Measurements from ENCODE around the gene EZR. TPM values are rescaled to one million over a fixed set of nuclear protein-coding genes. Genes with fewer than 3 reads are reported as not detected.
A peak's percentile ranks its signal among the peaks of the same experiment; 100 is the strongest.

The EZR gene
- total and polyA plus RNA-seq, 9 of the 15 experiments (the other 6 are each of a cell fraction or from before 2014, with no cell fraction given), result 36.5 to 162 (median 104) TPM

DNA sequence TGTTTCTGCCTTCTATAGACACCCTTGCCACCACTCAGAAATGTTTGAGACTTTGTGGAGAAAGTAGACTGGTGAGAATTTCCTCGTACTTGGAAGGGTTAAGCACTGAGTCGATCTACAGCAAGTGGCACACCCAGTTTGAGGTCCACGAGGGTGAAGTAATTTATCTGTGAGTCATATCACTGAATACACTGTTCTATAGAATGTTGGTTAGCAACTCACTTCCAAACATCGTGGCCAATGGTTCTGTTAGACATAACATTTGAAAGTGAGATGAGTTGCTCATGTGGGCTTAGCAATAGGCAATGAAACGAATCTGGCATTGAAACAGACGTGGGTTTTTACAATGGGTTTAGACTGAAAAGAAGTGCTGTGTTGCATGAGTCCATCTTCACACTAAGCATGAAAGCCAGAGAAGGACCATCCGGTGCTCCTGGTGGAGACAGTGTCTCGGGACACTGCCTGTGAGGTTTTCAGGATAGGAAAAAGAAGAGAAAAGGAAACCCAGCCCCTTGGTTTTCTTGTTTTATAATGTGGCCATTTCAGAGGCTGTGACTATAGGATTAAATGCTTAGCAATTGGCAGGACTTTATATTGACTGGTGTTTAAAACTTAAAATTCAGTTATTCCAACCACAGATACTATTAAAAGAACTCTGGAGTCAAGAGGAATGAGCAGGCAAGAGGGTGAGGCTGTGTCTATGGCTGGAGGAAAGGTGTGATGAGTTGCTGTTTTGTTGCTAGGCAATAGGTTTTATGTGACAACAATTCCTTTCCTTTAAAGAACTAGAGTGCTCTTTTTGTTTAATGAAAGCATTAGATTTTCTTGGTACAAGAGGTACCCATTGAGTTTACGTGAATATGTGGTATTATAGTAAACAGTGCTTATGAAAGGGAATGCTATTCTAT, 31.0 kb upstream of the EZR start (continued):
- TF ChIP-seq ELF4 (CRISPR knock-in tag; IDR thresholded peaks at IDR 0.05), result no peak
- TF ChIP-seq, protein P1, sequence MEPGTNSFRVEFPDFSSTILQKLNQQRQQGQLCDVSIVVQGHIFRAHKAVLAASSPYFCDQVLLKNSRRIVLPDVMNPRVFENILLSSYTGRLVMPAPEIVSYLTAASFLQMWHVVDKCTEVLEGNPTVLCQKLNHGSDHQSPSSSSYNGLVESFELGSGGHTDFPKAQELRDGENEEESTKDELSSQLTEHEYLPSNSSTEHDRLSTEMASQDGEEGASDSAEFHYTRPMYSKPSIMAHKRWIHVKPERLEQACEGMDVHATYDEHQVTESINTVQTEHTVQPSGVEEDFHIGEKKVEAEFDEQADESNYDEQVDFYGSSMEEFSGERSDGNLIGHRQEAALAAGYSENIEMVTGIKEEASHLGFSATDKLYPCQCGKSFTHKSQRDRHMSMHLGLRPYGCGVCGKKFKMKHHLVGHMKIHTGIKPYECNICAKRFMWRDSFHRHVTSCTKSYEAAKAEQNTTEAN (CRISPR knock-in tag; IDR thresholded peaks at IDR 0.05), result no peak
- TF ChIP-seq ZNF3 (CRISPR knock-in tag; IDR thresholded peaks at IDR 0.05), result no peak
- TF ChIP-seq NCOR1 (IDR thresholded peaks at IDR 0.05), result peak; percentile 65
- no peak for TF ChIP-seq CAMTA2 (CRISPR knock-in tag; conservative IDR thresholded peaks at IDR 0.05)
- TF ChIP-seq MAFK (IDR thresholded peaks at IDR 0.05; ENCODE audit: low read length), result peak; percentile 24; the same call in 1 of the 2 replicates
- TF ChIP-seq, protein P2, sequence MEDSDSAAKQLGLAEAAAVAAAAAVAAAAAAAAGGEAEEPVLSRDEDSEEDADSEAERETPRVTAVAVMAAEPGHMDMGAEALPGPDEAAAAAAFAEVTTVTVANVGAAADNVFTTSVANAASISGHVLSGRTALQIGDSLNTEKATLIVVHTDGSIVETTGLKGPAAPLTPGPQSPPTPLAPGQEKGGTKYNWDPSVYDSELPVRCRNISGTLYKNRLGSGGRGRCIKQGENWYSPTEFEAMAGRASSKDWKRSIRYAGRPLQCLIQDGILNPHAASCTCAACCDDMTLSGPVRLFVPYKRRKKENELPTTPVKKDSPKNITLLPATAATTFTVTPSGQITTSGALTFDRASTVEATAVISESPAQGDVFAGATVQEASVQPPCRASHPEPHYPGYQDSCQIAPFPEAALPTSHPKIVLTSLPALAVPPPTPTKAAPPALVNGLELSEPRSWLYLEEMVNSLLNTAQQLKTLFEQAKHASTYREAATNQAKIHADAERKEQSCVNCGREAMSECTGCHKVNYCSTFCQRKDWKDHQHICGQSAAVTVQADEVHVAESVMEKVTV (CRISPR knock-in tag; IDR thresholded peaks at IDR 0.05), result no peak
- no peak; the same call in none of the 2 replicates for TF ChIP-seq CREB1 (IDR thresholded peaks at IDR 0.05)
- peak; percentile 54; the same call in 1 of the 2 replicates for TF ChIP-seq CREB1 (CRISPR knock-in tag; IDR thresholded peaks at IDR 0.05)
- TF ChIP-seq SMAD3 (CRISPR knock-in tag; conservative IDR thresholded peaks at IDR 0.05), result no peak
- no peak for TF ChIP-seq TFAM (CRISPR knock-in tag; conservative IDR thresholded peaks at IDR 0.05)
- TF ChIP-seq DMBX1 (CRISPR knock-in tag; IDR thresholded peaks at IDR 0.05; ENCODE audit: borderline replicate concordance), result no peak; the same call in 1 of the 2 replicates
- 0 out of 2 replicates have a peak, but pooled peaks have one; percentile 72 for TF ChIP-seq BRD4 (IDR thresholded peaks at IDR 0.05)
- peak in 1 of 2 experiments; percentile 73; a peak in 2 of 4 replicates for TF ChIP-seq RCOR1 (IDR thresholded peaks at IDR 0.05; ENCODE audit: borderline replicate concordance in 1 of 2, low read depth in 2 of 2, low read length in 2 of 2)
- TF ChIP-seq NBN (IDR thresholded peaks at IDR 0.05; ENCODE audit: low read depth), result peak; percentile 43; the same call in 1 of the 2 replicates
- TF ChIP-seq, protein P3, sequence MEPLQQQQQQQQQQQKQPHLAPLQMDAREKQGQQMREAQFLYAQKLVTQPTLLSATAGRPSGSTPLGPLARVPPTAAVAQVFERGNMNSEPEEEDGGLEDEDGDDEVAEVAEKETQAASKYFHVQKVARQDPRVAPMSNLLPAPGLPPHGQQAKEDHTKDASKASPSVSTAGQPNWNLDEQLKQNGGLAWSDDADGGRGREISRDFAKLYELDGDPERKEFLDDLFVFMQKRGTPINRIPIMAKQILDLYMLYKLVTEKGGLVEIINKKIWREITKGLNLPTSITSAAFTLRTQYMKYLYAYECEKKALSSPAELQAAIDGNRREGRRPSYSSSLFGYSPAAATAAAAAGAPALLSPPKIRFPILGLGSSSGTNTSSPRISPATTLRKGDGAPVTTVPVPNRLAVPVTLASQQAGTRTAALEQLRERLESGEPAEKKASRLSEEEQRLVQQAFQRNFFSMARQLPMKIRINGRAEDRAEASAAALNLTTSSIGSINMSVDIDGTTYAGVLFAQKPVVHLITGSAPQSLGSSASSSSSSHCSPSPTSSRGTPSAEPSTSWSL (CRISPR knock-in tag; IDR thresholded peaks at IDR 0.05; ENCODE audit: borderline replicate concordance), result no peak
- no peak for TF ChIP-seq MCM3 (IDR thresholded peaks at IDR 0.05)
- TF ChIP-seq FOXJ3 (CRISPR knock-in tag; IDR thresholded peaks at IDR 0.05), result peak; percentile 83
- no peak for TF ChIP-seq PHF8 (IDR thresholded peaks at IDR 0.05; ENCODE audit: borderline replicate concordance, low read length)
- no peak for TF ChIP-seq FOXP1 (CRISPR knock-in tag; IDR thresholded peaks at IDR 0.05)
- TF ChIP-seq XRCC3 (IDR thresholded peaks at IDR 0.05), result no peak
- TF ChIP-seq, protein P4, sequence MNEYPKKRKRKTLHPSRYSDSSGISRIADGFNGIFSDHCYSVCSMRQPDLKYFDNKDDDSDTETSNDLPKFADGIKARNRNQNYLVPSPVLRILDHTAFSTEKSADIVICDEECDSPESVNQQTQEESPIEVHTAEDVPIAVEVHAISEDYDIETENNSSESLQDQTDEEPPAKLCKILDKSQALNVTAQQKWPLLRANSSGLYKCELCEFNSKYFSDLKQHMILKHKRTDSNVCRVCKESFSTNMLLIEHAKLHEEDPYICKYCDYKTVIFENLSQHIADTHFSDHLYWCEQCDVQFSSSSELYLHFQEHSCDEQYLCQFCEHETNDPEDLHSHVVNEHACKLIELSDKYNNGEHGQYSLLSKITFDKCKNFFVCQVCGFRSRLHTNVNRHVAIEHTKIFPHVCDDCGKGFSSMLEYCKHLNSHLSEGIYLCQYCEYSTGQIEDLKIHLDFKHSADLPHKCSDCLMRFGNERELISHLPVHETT (CRISPR knock-in tag; conservative IDR thresholded peaks at IDR 0.05 in 1 of 2, IDR thresholded peaks at IDR 0.05 in 1 of 2), result no peak
- no peak for TF ChIP-seq TGIF2 (CRISPR knock-in tag; IDR thresholded peaks at IDR 0.05)
